Tibial nerve (tissue), 4 donors: ENCODE measurements around the gene SLC25A1.

Source experiments
- EP300 ChIP-seq, 2 donors: sonication (generic); formaldehyde crosslinking; IDR thresholded peaks; one replicate each; pipeline ENCODE4 v1.6.1; 2017; ENCODE audit warnings: antibody characterized with exemption in 2 of 2, mild to moderate bottlenecking in 1 of 2
- POLR2A ChIP-seq, 2 donors: fragments of 450-650 bp; IDR thresholded peaks; one replicate each; pipeline ENCODE4 v1.6.1; 2017; ENCODE audit warnings: antibody characterized with exemption in 2 of 2, mild to moderate bottlenecking in 2 of 2, moderate library complexity in 2 of 2
- TF ChIP-seq, protein P1 (sequence below), 5 experiments: fragments of 200-600 bp in 3 of 5; fragments of 450-650 bp in 2 of 5; sonication (generic) in 3 of 5; IDR thresholded peaks; one replicate each; pipeline ENCODE4 v1.5.1; 2016 to 2019; ENCODE audit warnings: antibody characterized with exemption in 5 of 5, mild to moderate bottlenecking in 3 of 5, moderate library complexity in 2 of 5

DNA sequence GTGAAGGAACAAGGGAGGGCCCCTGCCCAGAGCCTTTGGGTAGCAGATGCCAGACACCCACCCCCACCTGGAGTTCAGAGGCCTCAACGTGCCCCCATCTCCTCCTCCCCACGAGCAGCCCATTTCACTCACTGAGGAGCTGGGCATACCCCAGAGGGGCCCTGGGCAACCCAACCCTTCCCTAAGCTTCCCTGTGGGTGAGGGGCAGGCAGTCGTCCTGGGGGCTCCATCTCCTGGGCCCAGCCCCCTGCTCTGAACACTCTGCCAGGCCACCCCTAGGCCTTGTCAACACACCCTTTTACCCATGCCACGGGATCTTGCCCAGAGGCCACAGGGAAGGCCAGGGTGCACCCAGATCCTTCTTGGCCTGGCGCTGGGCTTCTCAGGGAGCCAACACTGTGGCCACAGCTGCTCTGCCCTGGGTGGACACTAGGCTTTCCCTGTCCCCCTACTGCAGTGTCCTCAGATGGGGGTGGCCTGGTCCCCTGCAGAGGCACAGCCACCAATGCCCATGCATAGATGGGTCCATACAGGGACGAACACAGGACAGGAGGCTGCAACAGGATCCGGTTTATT lies 3.4 kb downstream of the SLC25A1 start:
- TF ChIP-seq POLR2A (IDR thresholded peaks at IDR 0.05), result no peak
- TF ChIP-seq, protein P1, sequence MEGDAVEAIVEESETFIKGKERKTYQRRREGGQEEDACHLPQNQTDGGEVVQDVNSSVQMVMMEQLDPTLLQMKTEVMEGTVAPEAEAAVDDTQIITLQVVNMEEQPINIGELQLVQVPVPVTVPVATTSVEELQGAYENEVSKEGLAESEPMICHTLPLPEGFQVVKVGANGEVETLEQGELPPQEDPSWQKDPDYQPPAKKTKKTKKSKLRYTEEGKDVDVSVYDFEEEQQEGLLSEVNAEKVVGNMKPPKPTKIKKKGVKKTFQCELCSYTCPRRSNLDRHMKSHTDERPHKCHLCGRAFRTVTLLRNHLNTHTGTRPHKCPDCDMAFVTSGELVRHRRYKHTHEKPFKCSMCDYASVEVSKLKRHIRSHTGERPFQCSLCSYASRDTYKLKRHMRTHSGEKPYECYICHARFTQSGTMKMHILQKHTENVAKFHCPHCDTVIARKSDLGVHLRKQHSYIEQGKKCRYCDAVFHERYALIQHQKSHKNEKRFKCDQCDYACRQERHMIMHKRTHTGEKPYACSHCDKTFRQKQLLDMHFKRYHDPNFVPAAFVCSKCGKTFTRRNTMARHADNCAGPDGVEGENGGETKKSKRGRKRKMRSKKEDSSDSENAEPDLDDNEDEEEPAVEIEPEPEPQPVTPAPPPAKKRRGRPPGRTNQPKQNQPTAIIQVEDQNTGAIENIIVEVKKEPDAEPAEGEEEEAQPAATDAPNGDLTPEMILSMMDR (IDR thresholded peaks at IDR 0.05), result no peak
- no peak for TF ChIP-seq EP300 (IDR thresholded peaks at IDR 0.05)
